ENCODE measurements around the gene MAST2.

DNA sequence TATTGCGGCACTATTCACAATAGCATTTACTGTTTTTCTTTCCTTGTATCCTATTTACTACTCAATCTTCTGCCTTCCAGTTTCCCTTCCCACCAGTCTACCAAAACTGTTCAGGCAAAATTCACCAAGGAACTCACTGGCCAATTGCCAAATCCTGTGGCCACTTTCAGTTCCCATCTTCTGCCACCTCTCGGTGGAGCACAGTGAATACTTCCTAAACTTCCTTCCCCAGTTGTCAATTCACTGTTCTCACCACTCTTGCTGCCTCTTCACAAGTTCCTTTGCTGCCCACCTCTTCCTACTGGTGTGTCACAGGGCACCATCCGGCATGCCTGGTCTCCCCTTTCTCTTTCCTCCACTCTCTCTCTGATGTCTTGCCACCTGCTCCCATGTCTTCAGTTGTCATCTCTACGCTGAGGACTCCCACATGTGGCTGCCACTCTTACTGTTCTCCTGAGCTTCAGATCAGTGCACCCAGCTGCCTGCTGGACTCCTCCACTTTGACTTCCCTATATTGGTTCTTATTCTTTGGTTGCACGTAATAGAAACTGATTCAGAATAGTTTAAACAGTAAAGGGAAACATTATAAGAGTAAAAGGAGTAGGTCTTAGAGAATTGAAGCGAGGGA, 214.6 kb downstream of the MAST2 start:
- TF ChIP-seq POLR2AphosphoS5 (IDR thresholded peaks at IDR 0.05; ENCODE audit: insufficient read depth, low read depth, low read length) (no peak), MYC (IDR thresholded peaks at IDR 0.05; ENCODE audit: low read depth, low read length) (no peak), GATA2 (IDR thresholded peaks at IDR 0.05; ENCODE audit: insufficient read depth, insufficient read length, low read depth, low read length) (no peak), EZH2 (IDR thresholded peaks at IDR 0.05; ENCODE audit: borderline replicate concordance, low read depth, low read length, severe bottlenecking) (no peak), POLR2A (IDR thresholded peaks at IDR 0.05; ENCODE audit: low read depth, low read length) (no peak), JUN (IDR thresholded peaks at IDR 0.05; ENCODE audit: borderline replicate concordance, insufficient read depth, insufficient read length, low read depth) (no peak), FOS (IDR thresholded peaks at IDR 0.05; ENCODE audit: borderline replicate concordance, insufficient read depth, low read length) (no peak)
- TF ChIP-seq, protein P1, sequence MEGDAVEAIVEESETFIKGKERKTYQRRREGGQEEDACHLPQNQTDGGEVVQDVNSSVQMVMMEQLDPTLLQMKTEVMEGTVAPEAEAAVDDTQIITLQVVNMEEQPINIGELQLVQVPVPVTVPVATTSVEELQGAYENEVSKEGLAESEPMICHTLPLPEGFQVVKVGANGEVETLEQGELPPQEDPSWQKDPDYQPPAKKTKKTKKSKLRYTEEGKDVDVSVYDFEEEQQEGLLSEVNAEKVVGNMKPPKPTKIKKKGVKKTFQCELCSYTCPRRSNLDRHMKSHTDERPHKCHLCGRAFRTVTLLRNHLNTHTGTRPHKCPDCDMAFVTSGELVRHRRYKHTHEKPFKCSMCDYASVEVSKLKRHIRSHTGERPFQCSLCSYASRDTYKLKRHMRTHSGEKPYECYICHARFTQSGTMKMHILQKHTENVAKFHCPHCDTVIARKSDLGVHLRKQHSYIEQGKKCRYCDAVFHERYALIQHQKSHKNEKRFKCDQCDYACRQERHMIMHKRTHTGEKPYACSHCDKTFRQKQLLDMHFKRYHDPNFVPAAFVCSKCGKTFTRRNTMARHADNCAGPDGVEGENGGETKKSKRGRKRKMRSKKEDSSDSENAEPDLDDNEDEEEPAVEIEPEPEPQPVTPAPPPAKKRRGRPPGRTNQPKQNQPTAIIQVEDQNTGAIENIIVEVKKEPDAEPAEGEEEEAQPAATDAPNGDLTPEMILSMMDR (IDR thresholded peaks at IDR 0.05; ENCODE audit: extremely low read depth in 1 of 2, insufficient read depth in 1 of 2, low read depth in 1 of 2, low read length in 2 of 2), result no peak
- TF ChIP-seq, protein P2, sequence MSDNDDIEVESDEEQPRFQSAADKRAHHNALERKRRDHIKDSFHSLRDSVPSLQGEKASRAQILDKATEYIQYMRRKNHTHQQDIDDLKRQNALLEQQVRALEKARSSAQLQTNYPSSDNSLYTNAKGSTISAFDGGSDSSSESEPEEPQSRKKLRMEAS (IDR thresholded peaks at IDR 0.05; ENCODE audit: insufficient read depth, insufficient read length), result no peak

Measured in endothelial cell of umbilical vein (primary cell).